ENCODE data around the gene APH1B.

DNA sequence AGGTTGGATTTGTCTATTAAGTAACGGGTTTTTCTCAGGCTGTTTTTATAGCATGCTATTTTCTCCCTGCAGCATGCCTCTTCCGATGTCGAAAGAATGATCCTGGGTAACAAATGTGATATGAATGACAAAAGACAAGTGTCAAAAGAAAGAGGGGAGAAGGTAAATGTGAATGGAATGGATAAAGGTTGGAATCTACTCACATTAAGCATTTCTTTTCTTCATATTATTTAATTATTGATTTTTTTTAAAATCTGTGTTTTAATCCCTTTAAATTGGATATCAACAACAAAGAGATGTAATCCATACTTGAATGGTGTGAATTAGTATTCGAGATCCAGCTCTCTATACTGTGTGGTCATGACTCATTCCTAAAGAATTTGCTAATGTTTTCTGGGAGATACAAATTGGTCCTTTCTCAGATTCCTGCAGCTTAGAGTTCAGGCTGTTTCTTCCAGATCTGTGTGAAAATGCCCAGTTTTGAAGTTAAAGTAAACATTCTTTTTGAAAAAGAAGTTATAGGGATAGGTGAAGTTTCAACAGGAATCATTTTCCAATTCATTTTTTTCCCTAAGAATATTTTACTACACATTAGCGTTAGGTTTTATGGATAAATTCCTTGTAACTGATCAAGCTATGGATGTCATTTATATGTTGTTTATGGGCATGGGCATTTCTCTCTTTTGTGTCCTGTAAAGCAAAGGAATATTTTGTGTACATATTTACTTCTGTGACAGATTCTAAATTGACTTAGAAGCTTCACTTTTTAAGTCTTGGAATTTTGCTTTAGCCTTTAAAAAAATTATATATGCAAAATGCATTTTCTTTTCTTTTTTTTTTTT lies 20.8 kb upstream of the APH1B start:
- TF ChIP-seq, protein P1, sequence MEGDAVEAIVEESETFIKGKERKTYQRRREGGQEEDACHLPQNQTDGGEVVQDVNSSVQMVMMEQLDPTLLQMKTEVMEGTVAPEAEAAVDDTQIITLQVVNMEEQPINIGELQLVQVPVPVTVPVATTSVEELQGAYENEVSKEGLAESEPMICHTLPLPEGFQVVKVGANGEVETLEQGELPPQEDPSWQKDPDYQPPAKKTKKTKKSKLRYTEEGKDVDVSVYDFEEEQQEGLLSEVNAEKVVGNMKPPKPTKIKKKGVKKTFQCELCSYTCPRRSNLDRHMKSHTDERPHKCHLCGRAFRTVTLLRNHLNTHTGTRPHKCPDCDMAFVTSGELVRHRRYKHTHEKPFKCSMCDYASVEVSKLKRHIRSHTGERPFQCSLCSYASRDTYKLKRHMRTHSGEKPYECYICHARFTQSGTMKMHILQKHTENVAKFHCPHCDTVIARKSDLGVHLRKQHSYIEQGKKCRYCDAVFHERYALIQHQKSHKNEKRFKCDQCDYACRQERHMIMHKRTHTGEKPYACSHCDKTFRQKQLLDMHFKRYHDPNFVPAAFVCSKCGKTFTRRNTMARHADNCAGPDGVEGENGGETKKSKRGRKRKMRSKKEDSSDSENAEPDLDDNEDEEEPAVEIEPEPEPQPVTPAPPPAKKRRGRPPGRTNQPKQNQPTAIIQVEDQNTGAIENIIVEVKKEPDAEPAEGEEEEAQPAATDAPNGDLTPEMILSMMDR (IDR thresholded peaks at IDR 0.05), result no peak
- no peak for TF ChIP-seq POLR2AphosphoS5 (IDR thresholded peaks at IDR 0.05)

All from prostate gland (tissue), 2 donors.